K562 (cell line): ENCODE data around the gene YY1AP1. TPM values are rescaled to one million over a fixed set of nuclear protein-coding genes. Genes with fewer than 3 reads are reported as not detected.

Source experiments
- ATF1 ChIP-seq, 2 experiments: fragments of 450-650 bp in 1 of 2; IDR thresholded peaks; 2 replicates each; pipeline ENCODE4 v1.6.1; 2016; ENCODE audit warnings: missing compliant biosample characterization in 1 of 2, missing genetic modification characterization in 1 of 2
- CBFA2T2 ChIP-seq: fragments of 450-650 bp; conservative IDR thresholded peaks from 2 replicates; pipeline ENCODE4 v1.6.1; 2017; ENCODE audit warnings: mild to moderate bottlenecking
- CREM ChIP-seq: IDR thresholded peaks from 2 replicates; pipeline ENCODE4 v1.6.1; 2014; ENCODE audit warnings: antibody characterized with exemption, low read depth
- CXXC5 ChIP-seq: fragments of 250-450 bp; sonication (Bioruptor Pico); IDR thresholded peaks from 2 replicates; pipeline ENCODE4 v1.8.0; 2022; ENCODE audit warnings: inconsistent platforms, mild to moderate bottlenecking, moderate library complexity
- E2F4 ChIP-seq: sonication (generic); formaldehyde crosslinking; IDR thresholded peaks from 2 replicates; pipeline ENCODE4 v1.8.0; 2022; ENCODE audit warnings: mild to moderate bottlenecking, low read depth, missing genetic modification reagents
- JUN ChIP-seq, 2 experiments: sonication (generic) in 1 of 2; formaldehyde crosslinking in 1 of 2; IDR thresholded peaks; 2 replicates each; pipeline versions ENCODE4 v1.6.1 to v1.8.0; 2012 to 2022; ENCODE audit warnings: borderline replicate concordance in 2 of 2, mild to moderate bottlenecking in 2 of 2, improper control_type of control experiment in 1 of 2, low read depth in 1 of 2, low read length in 1 of 2, missing genetic modification reagents in 1 of 2
- L3MBTL2 ChIP-seq: fragments of 450-650 bp; IDR thresholded peaks from 2 replicates; pipeline ENCODE4 v1.6.1; 2016; ENCODE audit warnings: mild to moderate bottlenecking, moderate library complexity
- MAFG ChIP-seq: fragments of 450-650 bp; conservative IDR thresholded peaks from 2 replicates; pipeline ENCODE4 v1.6.1; 2016; ENCODE audit warnings: missing genetic modification characterization, missing compliant biosample characterization
- TOE1 ChIP-seq, 2 experiments: fragments of 450-650 bp in 1 of 2; sonication (generic) in 1 of 2; formaldehyde crosslinking in 1 of 2; IDR thresholded peaks; 2 replicates each; pipeline versions ENCODE4 v1.7.1 to v1.8.0; 2016 to 2022; ENCODE audit warnings: borderline replicate concordance in 2 of 2, mild to moderate bottlenecking in 2 of 2, antibody characterized with exemption in 1 of 2, inconsistent platforms in 1 of 2, low read depth in 1 of 2, missing genetic modification reagents in 1 of 2, moderate library complexity in 1 of 2
- ZBTB40 ChIP-seq, 2 experiments: fragments of 450-650 bp in 1 of 2; sonication (generic) in 1 of 2; formaldehyde crosslinking in 1 of 2; IDR thresholded peaks; 2 replicates each; pipeline versions ENCODE4 v1.7.1 to v1.9.0; 2016 to 2022; ENCODE audit warnings: inconsistent platforms in 1 of 2, mild to moderate bottlenecking in 1 of 2, missing genetic modification reagents in 1 of 2
- ZNF165 ChIP-seq: fragments of 250-450 bp; sonication (Bioruptor Pico); IDR thresholded peaks from 2 replicates; pipeline ENCODE4 v1.4.0; 2020; ENCODE audit warnings: borderline replicate concordance
- ZNF224 ChIP-seq: sonication (generic); formaldehyde crosslinking; IDR thresholded peaks from 2 replicates; pipeline ENCODE4 v1.8.0; 2022; ENCODE audit warnings: mild to moderate bottlenecking, missing genetic modification reagents
- ZNF395 ChIP-seq: fragments of 200-800 bp; sonication (Bioruptor generic); IDR thresholded peaks from 2 replicates; pipeline ENCODE4 v1.6.1; 2017; ENCODE audit warnings: missing genetic modification characterization, missing compliant biosample characterization
- polyA plus RNA-seq, 8 experiments: library from polyadenylated mRNA; depleted of rRNA in 4 of 8; stranded (reverse) in 5 of 8; unstranded in 3 of 8; fragments of >200 nt; fragmentation: Nextera tagmentation in 2 of 8; fragmentation: Illumina TruSeq in 1 of 8; extraction: Ambion mirVana in 2 of 8; extraction: Trizol in 1 of 8; gene quantifications; 2 replicates each; pipeline versions ENCODE4 v1.2.1 to v1.2.3, GENCODE V29; 2011 to 2014; ENCODE audit warnings: inconsistent platforms in 1 of 8, missing spikeins in 1 of 8
- total RNA-seq, 7 experiments: library from RNA; depleted of rRNA in 6 of 7; stranded (reverse); fragments of >200 nt in 6 of 7; fragmentation: Illumina TruSeq in 2 of 7; extraction: Trizol in 2 of 7; gene quantifications; 2 replicates each; pipeline versions ENCODE4 v1.2.1 to v1.2.3, GENCODE V29; 2011 to 2021; ENCODE audit warnings: low replicate concordance in 1 of 7

The YY1AP1 gene
- total and polyA plus RNA-seq, 9 of the 15 experiments (the other 6 are each of a cell fraction or from before 2014, with no cell fraction given), result 18.4 to 90.7 (median 42.9) TPM

GRCh38 chr1:155609515-155610256, 78.9 kb downstream of the YY1AP1 start, which contains the start of gene MSTO1 (continued):
- no peak for TF ChIP-seq ATF1 (CRISPR knock-in tag; IDR thresholded peaks at IDR 0.05)
- peak; percentile 80 for TF ChIP-seq ATF1 (tag; IDR thresholded peaks at IDR 0.05)
- peak; percentile 90 for TF ChIP-seq L3MBTL2
- TF ChIP-seq MAFG (tag), result no peak
- TF ChIP-seq CBFA2T2, result 0 out of 2 replicates have a peak, but pooled peaks have one; percentile 17
- TF ChIP-seq ZNF395 (CRISPR knock-in tag), result peak; percentile 66; the same call in 1 of the 2 replicates
- peak; percentile 10; the same call in 1 of the 2 replicates for TF ChIP-seq JUN (IDR thresholded peaks at IDR 0.05; ENCODE audit: borderline replicate concordance, low read depth, low read length)
- TF ChIP-seq JUN (CRISPR knock-in tag; IDR thresholded peaks at IDR 0.05; ENCODE audit: borderline replicate concordance), result no peak
- peak; percentile 88 for TF ChIP-seq CXXC5 (CRISPR knock-in tag)
- TF ChIP-seq ZNF165 (CRISPR knock-in tag), result no peak
- TF ChIP-seq ZNF224 (CRISPR knock-in tag), result no peak
- TF ChIP-seq CREM, result peak; percentile 55; the same call in 1 of the 2 replicates
- TF ChIP-seq TOE1 (IDR thresholded peaks at IDR 0.05; ENCODE audit: borderline replicate concordance), result peak; percentile 89
- TF ChIP-seq TOE1 (CRISPR knock-in tag; IDR thresholded peaks at IDR 0.05; ENCODE audit: borderline replicate concordance, low read depth), result no peak
- TF ChIP-seq ZBTB40 (IDR thresholded peaks at IDR 0.05), result no peak; the same call in 1 of the 2 replicates
- TF ChIP-seq ZBTB40 (CRISPR knock-in tag; IDR thresholded peaks at IDR 0.05), result no peak
- no peak for TF ChIP-seq E2F4 (CRISPR knock-in tag)
